ENCODE data around the gene NTNG2.

DNA sequence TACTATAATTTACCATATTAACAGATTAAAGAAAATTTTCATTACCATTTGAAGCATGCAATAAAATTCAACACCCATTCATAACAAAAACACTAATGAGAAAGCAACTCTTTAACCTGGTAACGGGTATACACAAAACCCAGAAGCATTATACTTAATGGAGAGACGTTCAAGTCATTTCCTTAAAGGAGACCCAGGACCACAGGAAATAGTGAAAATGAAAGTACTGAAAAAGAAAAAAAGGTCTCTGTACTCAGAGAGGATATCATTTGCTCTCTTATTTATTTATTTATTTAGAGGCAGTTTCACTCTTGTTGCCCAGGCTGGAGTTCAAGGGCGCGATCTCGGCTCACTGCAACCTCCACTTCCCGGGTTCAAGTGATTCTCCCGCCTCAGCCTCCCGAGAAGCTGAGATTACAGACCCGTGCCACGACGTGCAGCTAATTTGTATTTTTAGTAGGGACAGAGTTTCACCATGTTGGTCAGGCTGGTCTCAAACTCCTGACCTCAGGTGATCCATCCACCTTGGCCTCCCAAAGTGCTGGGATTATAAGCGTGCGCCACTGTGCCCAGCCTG is 131.4 kb downstream of the NTNG2 start:
- TF ChIP-seq POLR2A (IDR thresholded peaks at IDR 0.05; ENCODE audit: low read depth, low read length) (no peak), TAF1 (IDR thresholded peaks at IDR 0.05; ENCODE audit: low read depth, low read length) (no peak), POLR2AphosphoS5 (IDR thresholded peaks at IDR 0.05; ENCODE audit: low read depth, low read length) (no peak), SPI1 (IDR thresholded peaks at IDR 0.05; ENCODE audit: low read depth, low read length) (no peak), POU2F2 (IDR thresholded peaks at IDR 0.05; ENCODE audit: low read depth, low read length) (no peak), PAX5 (IDR thresholded peaks at IDR 0.05; ENCODE audit: insufficient read depth, low read length, severe bottlenecking) (no peak)

All from GM12891 (cell line).